IMR-90 (cell line): ENCODE measurements around the gene SLC18A2.
"Not testable (repeated sequence)": the region's sequence is repeated elsewhere in the genome, so short reads cannot be mapped to it uniquely, and the experiment has no call there.

Experiments
- CTCF ChIP-seq: conservative IDR thresholded peaks from 2 replicates; pipeline ENCODE4 v1.5.1; 2012; ENCODE audit warnings: mild to moderate bottlenecking, low read depth, low read length, improper control_type of control experiment
- MAZ ChIP-seq: IDR thresholded peaks from 2 replicates; pipeline ENCODE4 v1.6.1; 2012; ENCODE audit warnings: low read depth, mild to moderate bottlenecking, low read length, improper control_type of control experiment, moderate library complexity, borderline replicate concordance
- RCOR1 ChIP-seq: IDR thresholded peaks from 2 replicates; pipeline ENCODE4 v1.6.1; 2012; ENCODE audit warnings: mild to moderate bottlenecking, low read length, improper control_type of control experiment; ENCODE audit not compliant: insufficient replicate concordance

GRCh38 chr10:117290872-117291271 is 50.0 kb downstream of the SLC18A2 start:
- not testable (repeated sequence) for TF ChIP-seq CTCF, RCOR1, MAZ
